UCSD-AML1 (cell line): ENCODE data around the gene CNTD1.
"Not testable (repeated sequence)": the region's sequence is repeated elsewhere in the genome, so short reads cannot be mapped to it uniquely, and the experiment has no call there.

Experiments used
- DNase-seq: peaks from one replicate; lab custom pipeline; 2025; ENCODE audit not compliant: unreplicated experiment; lab: John Stamatoyannopoulos, UW

CNTD1 gene

GRCh38 chr17:42844761-42845555 lies 46.3 kb downstream of the CNTD1 start:
- no peak for DNase-seq

DNA sequence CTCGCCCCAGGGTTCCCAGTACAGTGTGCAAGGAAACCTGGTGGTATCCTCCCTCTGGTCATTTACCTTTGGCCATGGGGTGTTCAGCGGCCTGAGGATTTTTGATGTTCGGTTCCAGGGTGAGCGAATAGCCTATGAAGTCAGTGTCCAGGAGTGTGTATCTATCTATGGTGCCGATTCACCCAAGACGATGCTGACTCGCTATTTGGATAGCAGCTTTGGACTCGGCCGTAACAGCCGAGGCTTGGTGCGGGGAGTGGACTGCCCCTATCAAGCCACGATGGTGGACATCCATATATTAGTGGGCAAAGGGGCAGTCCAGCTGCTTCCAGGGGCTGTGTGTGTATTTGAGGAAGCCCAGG lies 46.9 kb downstream of the CNTD1 start:
- no peak for DNase-seq

GRCh38 chr17:42845918-42846593 lies 47.4 kb downstream of the CNTD1 start:
- DNase-seq = no peak

- DNase-seq = no peak
Measured at GRCh38 chr17:42846594-42847280, 48.1 kb downstream of the CNTD1 start.

GRCh38 chr17:42848093-42848492 lies 49.4 kb downstream of the CNTD1 start:
- no peak for DNase-seq

DNA sequence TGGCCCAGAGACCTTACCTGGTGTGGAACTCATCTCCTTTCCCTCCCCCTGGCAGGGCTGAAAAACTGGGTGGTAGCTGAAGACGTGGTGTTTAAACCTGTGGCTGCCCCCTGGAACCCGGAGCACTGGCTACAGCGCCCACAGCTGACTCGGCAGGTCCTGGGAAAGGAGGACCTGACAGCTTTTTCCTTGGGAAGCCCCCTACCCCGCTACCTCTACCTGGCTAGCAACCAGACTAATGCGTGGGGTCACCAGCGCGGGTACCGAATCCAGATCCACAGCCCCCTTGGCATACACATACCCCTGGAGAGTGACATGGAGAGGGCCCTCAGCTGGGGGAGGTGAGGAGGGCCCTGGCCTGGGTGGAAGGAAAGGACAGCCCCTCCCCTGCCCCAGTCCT lies 50.4 kb downstream of the CNTD1 start:
- no peak for DNase-seq

GRCh38 chr17:42849451-42850181 lies 51.0 kb downstream of the CNTD1 start:
- DNase-seq = no peak

- DNase-seq = no peak
Measured at GRCh38 chr17:42850954-42851353, 52.3 kb downstream of the CNTD1 start, which contains the start of gene AOC3. Gene AOC3 (plus strand): TSS chr17:42851199. CDS start chr17:42851344, 145 bp downstream.

- not testable (repeated sequence) for DNase-seq
Measured at GRCh38 chr17:42851371-42852240, 52.9 kb downstream of the CNTD1 start.

- DNase-seq = no peak
Measured at GRCh38 chr17:42852351-42852750, 53.7 kb downstream of the CNTD1 start.

DNA sequence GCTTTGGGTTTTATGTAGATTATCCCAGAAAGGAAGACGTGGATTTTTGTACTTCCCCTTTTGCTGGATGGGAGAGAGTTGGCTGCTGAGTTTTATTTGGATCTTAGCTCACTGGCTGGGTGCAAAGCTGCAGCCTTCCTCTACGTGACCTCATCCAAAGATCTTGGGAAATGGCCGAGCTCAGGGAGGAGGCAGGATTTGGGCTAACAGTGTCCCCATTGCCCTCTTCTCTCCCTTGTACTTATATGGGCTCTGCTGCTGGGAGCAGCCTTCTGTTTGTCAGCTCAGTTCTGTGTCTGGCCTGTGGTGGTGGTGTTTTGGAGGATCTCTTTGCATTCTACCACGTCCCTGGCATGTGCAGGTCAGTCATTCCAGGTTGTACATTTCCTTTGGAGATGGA lies 54.3 kb downstream of the CNTD1 start:
- DNase-seq = no peak

GRCh38 chr17:42853597-42853967 lies 54.9 kb downstream of the CNTD1 start:
- DNase-seq = no peak

GRCh38 chr17:42853968-42854790 lies 55.5 kb downstream of the CNTD1 start:
- no peak for DNase-seq

- no peak for DNase-seq
Measured at GRCh38 chr17:42855048-42855596, 56.5 kb downstream of the CNTD1 start.

GRCh38 chr17:42856093-42856492 lies 57.4 kb downstream of the CNTD1 start:
- DNase-seq = not testable (repeated sequence)

GRCh38 chr17:42856516-42856915 lies 57.9 kb downstream of the CNTD1 start:
- DNase-seq = not testable (repeated sequence)

DNA sequence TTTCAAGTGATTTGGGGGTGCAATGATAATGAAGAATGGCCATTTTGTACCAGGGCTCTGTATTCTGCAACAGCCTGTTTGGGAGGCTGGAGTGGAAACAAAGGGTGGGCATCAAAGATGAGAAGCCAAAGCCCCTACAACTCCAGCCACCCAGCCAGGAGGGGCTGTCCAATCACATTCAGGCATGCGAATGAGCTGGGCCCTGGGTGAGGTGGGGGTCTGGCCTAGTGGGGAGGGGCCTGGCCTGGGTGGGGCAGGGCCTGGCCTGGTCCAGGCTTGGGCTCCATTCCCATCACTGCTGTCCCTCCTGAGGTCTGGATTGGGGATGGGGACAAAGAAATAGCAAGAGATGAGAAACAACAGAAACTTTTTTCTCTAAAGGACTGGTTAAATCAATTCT lies 58.7 kb downstream of the CNTD1 start:
- DNase-seq = no peak
